ENCODE data around the gene AQP5.

Gene AQP5

DNA sequence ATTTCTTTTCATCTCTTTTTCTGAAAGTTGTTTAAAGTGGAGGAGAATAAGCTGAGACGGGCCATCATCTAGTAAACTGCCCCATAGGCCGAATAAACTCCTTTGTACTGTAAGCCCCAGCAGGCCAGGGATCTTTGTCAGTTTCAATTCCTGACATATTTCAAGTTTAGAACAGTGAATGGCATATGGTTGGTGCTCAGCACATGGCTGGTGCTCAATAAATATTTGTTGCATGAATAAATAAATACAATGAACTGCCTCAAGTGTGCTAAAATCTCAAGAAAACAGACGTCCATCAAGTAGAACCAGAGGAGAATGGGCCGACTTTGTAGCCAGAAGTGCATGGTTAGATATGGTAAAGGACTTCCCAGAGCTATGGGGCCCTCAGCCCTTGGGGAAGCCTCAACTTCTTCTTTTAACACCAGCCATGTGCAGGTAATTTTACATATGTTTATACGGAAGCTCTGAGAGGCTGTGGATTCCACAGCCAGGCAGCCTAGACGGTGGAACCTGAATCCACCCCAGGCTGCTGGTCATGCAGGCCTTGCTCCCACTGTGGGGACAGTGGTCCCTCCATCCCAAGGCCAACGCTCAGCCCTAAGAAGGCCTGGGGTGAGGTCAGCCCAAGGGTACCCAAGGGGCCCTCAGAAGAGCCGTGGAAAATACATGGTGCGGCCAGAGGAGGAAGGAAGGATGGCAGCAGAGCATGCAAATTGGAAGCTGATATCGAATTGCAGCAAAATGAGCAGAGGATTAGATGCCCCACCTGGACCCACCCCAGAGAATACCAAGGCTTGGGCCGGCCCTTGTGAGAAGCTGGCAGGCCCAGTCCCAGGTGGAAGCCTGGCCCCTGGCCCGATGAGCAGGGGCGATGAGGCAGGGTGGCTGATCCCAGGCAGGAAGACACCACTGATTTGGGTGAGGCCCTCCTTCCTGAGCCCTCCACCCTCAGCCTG lies 19.8 kb upstream of the AQP5 start:
- H3K4me1 Mint-ChIP-seq = peaks cover 41% of the 10 kb centered on the region
- H3K27ac Mint-ChIP-seq = peak overlapping the region; percentile 71
- no peak overlapping the region for H3K4me3 Mint-ChIP-seq
- H3K27me3 Mint-ChIP-seq = peaks cover 24% of the 10 kb centered on the region
- peaks cover 1% of the 10 kb centered on the region for H3K36me3 Mint-ChIP-seq
- H3K9me3 Mint-ChIP-seq = no peaks in the 10 kb centered on the region
- no peak for DNase-seq
- CTCF ChIA-PET = interaction anchor here (0.7 to 3.1 kb wide), 4 partner anchors 26 to 170 kb away, joined by 3 to 17 read pairs (median 3); partner anchors contain the start of gene COX14

DNA sequence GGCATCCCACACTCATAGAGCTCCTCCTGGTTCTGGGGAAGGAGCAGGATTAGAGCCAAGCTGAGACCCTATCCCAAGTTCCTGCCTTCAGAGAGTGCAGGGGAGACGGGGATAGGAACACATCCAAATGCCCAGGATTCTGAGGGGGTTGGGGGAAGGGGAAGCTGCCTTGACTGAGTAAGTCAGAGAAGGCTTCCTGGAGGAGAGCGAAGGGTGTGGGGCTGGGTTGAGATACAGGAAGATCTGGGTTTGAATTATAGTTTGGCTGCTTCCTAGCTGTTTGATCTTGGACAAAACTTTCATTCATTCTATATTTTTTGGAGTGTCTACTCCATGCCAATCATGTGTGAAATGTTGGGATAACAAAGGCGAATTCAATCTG lies 19.2 kb upstream of the AQP5 start:
- CTCF ChIA-PET = interaction anchor here (0.7 to 3.1 kb wide), 7 partner anchors 13 to 169 kb away, joined by 3 to 17 read pairs (median 3); partner anchors contain the start of gene COX14

DNA sequence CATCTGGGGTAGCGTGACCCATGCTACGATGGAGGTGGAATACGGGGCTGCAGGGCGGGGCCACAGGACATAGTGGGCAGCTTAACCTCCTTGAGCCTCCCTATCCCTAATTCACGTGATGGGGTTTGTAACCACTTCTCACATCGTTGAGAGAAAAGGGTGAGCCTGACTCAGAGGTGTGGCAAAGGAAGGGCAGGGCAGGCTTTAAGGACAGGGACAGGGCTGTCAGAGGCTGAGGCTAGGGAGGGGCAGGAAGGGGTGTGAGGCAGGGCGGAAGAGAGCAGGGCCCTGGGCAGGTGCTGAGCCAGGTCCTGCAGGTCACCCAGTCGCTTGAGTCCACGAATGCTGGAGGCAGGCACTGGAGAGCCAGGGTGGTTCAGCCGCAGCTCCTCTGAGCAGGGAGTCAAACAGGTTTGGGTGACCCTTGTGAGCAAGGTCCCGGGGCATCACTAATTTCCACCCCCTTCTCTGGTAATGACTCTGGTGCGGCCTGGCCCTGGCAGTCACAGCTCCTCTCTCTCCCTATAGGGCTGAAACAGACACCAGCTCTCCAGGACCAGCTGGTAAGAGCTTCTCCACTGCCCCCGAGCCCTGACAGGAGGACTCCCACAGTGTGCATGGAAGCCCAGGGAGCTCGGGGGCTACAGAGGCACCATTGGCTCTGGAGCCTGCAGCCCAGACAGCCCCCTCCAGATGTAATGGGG lies 18.6 kb upstream of the AQP5 start:
- CTCF ChIA-PET = interaction anchor here (1.0 to 3.1 kb wide), 6 partner anchors 13 to 168 kb away, joined by 3 to 17 read pairs (median 4); partner anchors contain the start of gene COX14

More for the DNA sequence above, 19.2 kb upstream of the AQP5 start:
- H3K4me1 Mint-ChIP-seq = peaks cover 41% of the 10 kb centered on the region
- peak overlapping the region; percentile 15 for H3K27ac Mint-ChIP-seq
- H3K27me3 Mint-ChIP-seq = peaks cover 24% of the 10 kb centered on the region
- peaks cover 1% of the 10 kb centered on the region for H3K36me3 Mint-ChIP-seq
- no peak for DNase-seq
- H3K4me3 Mint-ChIP-seq = no peak overlapping the region
- H3K9me3 Mint-ChIP-seq = no peaks in the 10 kb centered on the region

DNA sequence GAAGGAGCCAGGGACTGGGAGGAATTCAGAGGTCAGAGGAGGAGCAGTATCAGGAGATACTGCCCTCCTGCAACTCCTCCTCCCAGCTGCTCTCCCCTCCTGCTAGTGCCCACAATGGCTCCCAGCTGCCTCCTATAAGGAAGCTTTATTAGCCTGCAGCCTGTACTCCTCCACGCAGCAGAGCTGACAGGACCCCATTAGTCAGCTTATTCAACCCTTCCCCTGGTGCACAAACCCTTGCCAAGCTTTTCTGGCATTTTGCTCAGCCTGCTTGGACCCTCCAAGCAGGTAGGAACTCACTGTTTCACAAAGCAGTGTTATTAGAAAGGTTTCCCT lies 18.1 kb upstream of the AQP5 start:
- CTCF ChIA-PET = interaction anchor here (1.3 to 3.1 kb wide), 4 partner anchors 14 to 112 kb away, joined by 3 to 17 read pairs (median 7); no protein-coding TSS in a partner anchor
- peaks cover 1% of the 10 kb centered on the region for H3K36me3 Mint-ChIP-seq
- no peak overlapping the region for H3K27ac Mint-ChIP-seq
- H3K9me3 Mint-ChIP-seq = no peaks in the 10 kb centered on the region
- peaks cover 41% of the 10 kb centered on the region for H3K4me1 Mint-ChIP-seq
- no peak overlapping the region for H3K4me3 Mint-ChIP-seq
- H3K27me3 Mint-ChIP-seq = peaks cover 30% of the 10 kb centered on the region
- no peak for DNase-seq

More for the DNA sequence above, 18.6 kb upstream of the AQP5 start:
- no peaks in the 10 kb centered on the region for H3K9me3 Mint-ChIP-seq
- peaks cover 1% of the 10 kb centered on the region for H3K36me3 Mint-ChIP-seq
- peak; percentile 50 for DNase-seq
- H3K4me1 Mint-ChIP-seq = peaks cover 41% of the 10 kb centered on the region
- H3K4me3 Mint-ChIP-seq = no peak overlapping the region
- H3K27me3 Mint-ChIP-seq = peaks cover 25% of the 10 kb centered on the region
- H3K27ac Mint-ChIP-seq = peak overlapping the region; percentile 15

DNA sequence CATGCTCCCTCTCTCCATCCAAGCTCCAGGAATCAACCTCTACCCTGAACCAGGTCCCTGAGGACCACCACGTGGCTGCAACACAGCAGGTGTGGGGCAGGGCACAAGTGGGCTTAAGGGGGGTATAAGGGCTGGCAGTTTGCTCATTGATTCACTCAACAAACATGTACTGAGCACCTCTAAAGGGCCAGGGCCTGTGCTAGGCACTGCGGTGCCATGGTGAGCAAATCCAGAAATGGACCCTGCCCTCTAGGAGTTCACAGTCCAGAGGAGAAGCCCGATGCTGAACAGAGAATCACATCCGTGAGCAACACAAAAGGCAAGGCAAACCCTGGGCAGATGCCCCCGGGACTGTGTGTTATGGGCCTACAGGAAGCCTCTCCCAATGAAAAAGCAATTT lies 17.6 kb upstream of the AQP5 start:
- Mint-ChIP-seq H3K27me3 (peaks cover 35% of the 10 kb centered on the region), H3K4me1 (peaks cover 41% of the 10 kb centered on the region), H3K4me3 (no peak overlapping the region), H3K27ac (no peak overlapping the region), H3K9me3 (no peaks in the 10 kb centered on the region), H3K36me3 (peaks cover 1% of the 10 kb centered on the region)
- CTCF ChIA-PET = interaction anchor here (1.6 to 3.1 kb wide), 3 partner anchors 23 to 112 kb away, joined by 5 to 17 read pairs (median 9); no protein-coding TSS in a partner anchor
- DNase-seq = no peak

DNA sequence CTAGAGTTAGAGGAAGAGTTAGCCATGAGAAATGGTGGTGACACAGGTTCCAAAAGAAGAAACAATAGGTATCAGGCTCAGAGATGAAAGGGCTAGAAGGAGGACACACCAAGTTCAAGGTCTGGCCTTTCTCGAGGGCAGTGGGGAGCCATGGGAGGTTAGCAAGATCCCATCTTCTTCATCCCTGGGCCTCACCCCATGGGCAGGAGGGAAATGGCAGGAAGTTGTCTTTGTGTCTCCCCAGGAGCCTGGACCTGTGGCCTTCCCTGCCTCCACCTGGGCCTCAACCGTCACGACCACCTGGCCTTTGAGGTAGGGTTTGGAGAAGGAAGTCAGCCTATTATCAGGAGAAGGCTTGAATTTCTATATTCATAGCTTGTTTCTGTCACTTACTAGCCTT lies 17.0 kb upstream of the AQP5 start:
- peaks cover 41% of the 10 kb centered on the region for H3K4me1 Mint-ChIP-seq
- H3K27me3 Mint-ChIP-seq = peaks cover 38% of the 10 kb centered on the region
- CTCF ChIA-PET = interaction anchor here (1.0 to 2.6 kb wide), 13 partner anchors 10 to 167 kb away, joined by 3 to 24 read pairs (median 6); no protein-coding TSS in a partner anchor
- H3K9me3 Mint-ChIP-seq = no peaks in the 10 kb centered on the region
- no peak overlapping the region for H3K4me3 Mint-ChIP-seq
- no peak overlapping the region for H3K27ac Mint-ChIP-seq
- no peak for DNase-seq
- H3K36me3 Mint-ChIP-seq = peaks cover 1% of the 10 kb centered on the region

DNA sequence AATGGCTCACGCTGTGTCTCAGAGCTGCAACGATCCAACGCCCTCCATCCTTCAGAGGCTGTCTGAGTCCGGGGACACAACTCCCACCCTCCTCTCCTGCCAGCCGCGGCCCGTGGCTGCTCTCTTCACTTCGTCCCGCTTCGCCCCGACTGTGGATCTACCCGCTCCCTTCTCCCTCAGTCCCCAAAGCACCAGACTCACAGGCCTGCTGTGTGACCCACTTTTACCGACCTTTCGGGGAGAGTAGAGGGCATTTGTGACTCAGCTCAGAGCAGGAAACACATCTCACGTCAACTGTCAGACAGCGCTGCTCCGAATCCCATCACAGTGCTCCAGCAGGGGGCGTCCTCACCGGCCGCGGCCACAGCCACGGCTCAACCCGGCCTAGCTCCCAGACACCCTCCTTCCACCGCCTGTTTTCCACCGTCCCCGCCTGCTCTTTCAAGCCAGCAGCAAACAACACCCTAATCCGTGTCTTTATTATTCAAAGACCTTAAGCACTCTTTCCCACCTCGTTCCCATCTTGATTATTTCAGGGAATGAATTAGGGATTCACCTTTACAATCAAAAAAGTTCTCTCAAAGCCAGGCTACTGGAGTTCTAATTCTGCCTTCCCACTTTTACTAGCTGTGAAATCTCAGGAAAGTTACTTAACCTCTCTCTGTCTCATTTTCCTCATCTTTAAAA lies 16.1 kb upstream of the AQP5 start:
- H3K27ac Mint-ChIP-seq = peak overlapping the region; percentile 87
- H3K9me3 Mint-ChIP-seq = no peaks in the 10 kb centered on the region
- peaks cover 36% of the 10 kb centered on the region for H3K27me3 Mint-ChIP-seq
- peaks cover 1% of the 10 kb centered on the region for H3K36me3 Mint-ChIP-seq
- H3K4me3 Mint-ChIP-seq = peak overlapping the region; percentile 74
- CTCF ChIA-PET = interaction anchor here (0.6 to 2.6 kb wide), 29 partner anchors 8 to 340 kb away, joined by 3 to 24 read pairs (median 5); partner anchors contain the start of gene FAM186B
- peaks cover 41% of the 10 kb centered on the region for H3K4me1 Mint-ChIP-seq
- peak; percentile 87 for DNase-seq

DNA sequence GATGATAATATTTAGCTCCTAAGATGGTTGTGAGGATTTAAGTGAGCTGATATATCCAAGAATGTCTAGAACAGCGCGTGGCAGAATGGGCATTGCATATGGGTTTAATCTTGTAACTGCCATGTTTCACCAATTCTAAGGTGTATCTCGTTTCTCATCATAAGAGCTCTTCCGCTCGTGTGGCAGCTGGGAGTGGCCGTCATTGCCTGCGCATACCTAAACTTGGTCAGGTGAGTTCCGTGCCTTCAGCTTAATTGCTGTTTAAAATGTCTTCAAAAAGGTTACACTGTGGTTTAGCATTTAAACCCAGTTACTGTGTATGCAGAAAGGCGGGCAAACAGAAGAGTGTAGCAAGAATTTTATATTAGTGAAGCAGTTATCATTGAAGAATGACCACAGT lies 15.6 kb upstream of the AQP5 start:
- CTCF ChIA-PET = interaction anchor here (0.7 to 2.6 kb wide), 21 partner anchors 9 to 341 kb away, joined by 3 to 24 read pairs (median 6); partner anchors contain the start of gene FAM186B
- Mint-ChIP-seq H3K4me3 (no peak overlapping the region), H3K9me3 (no peaks in the 10 kb centered on the region), H3K36me3 (peaks cover 1% of the 10 kb centered on the region), H3K27me3 (peaks cover 38% of the 10 kb centered on the region), H3K27ac (no peak overlapping the region), H3K4me1 (peaks cover 41% of the 10 kb centered on the region)
- DNase-seq = no peak

DNA sequence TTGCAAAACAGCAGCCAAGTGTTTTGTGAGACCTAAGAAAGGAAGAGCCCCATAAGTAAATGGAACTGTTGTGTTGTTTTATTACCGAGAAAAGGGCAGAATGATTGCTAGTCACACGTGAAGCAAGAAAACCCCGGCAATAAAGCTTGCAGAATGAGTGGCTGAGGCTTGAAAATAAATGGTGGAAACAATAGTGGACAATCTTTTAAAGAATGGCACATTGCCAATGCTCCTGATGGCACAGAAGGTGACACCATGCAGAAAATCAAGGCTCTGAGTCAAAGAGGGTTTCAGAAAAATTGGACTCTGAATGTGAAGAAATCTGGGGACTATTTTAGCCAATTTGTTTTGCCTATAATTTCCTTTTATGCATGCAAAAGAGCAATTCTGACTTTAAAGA lies 15.2 kb upstream of the AQP5 start:
- Mint-ChIP-seq H3K27ac (no peak overlapping the region), H3K4me3 (no peak overlapping the region)

DNA sequence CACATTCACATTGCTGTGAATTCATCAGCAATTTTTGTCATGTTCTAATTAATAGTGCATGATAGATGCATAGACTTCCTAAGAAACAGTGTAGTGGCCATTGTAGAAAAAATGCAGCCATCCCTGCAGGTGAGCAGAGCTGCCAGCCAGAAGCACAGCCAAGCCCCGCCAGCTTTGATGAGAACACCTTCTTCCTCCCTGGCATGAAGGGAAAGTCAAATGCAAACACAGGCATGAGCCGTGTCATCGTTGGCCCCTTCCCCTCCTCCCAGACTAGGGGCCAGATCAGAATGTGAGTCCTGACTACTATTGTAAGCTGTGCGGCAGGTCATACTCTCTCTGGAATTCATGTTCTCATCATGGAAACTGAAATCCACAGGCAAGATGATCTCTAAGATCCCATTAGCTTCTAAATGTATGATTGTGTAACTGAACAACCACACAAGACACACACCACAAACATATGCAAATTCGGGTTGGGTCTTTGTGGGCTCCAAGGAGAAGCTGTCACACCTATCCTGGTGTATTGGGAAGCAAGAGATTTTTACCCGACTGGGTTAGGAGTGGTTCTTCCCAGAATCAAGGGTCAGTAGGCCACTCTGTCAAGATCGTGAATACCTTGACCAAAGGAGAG lies 14.0 kb upstream of the AQP5 start:
- Mint-ChIP-seq H3K27ac (no peak overlapping the region), H3K4me1 (peaks cover 34% of the 10 kb centered on the region), H3K27me3 (peaks cover 52% of the 10 kb centered on the region), H3K9me3 (no peaks in the 10 kb centered on the region), H3K4me3 (no peak overlapping the region), H3K36me3 (peaks cover 1% of the 10 kb centered on the region)
- no peak for DNase-seq
- CTCF ChIA-PET = interaction anchor here (0.7 to 2.5 kb wide), 4 partner anchors 11 to 442 kb away, joined by 3 to 10 read pairs (median 4); no protein-coding TSS in a partner anchor

More for the DNA sequence above, 15.2 kb upstream of the AQP5 start:
- CTCF ChIA-PET = interaction anchor here (0.7 to 2.6 kb wide), 18 partner anchors 8 to 341 kb away, joined by 3 to 24 read pairs (median 6); partner anchors contain the start of gene FAM186B
- Mint-ChIP-seq H3K4me1 (peaks cover 41% of the 10 kb centered on the region), H3K36me3 (peaks cover 1% of the 10 kb centered on the region), H3K9me3 (no peaks in the 10 kb centered on the region), H3K27me3 (peaks cover 42% of the 10 kb centered on the region)
- no peak for DNase-seq

DNA sequence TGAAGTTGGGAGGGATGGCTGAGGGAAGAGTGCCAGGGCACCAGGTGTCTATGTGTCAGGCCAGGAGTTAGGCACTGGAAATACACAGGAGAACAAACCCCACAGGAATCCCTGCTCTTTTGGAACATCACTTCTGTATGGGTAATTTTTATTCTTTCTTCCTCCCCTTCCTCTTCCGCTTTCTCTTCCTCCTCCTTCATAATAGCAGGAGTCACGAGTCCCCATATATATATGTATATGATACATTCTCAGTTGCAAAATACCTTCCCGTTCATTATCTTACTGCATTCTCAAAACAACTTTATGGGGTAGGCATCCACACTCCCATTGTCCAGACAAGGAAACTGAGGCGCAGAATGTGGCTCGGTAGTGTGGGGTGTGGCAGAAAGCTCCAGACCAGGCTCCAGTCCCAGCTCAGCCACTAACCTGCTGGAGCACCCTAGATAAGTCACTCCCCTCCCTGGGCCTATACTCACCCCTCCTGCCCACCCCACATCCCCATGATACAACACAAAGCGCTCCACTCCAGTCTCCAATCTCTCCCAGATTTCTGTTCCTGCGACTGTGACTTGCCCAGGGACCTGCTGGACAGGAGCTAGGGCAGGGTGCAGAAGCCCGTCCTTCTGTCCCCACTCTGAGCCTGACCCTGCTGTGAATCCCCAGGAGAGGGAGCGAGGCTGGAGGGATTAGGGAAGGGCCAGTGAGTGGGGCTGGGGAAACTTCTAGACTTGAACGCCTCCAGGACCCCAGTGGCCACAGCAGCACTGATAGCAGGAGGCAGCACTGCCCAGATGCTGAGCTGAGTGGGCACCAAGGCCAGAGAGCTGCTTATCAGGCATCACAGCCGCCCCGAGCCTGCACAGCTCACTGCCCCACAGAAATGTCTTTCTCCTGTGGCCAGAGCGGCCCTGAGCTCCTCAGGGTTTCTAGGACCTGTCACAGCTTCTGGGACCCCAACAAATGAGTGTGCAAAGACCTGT lies 12.5 kb upstream of the AQP5 start:
- H3K9me3 Mint-ChIP-seq = no peaks in the 10 kb centered on the region
- peaks cover 21% of the 10 kb centered on the region for H3K4me1 Mint-ChIP-seq
- no peak overlapping the region for H3K27ac Mint-ChIP-seq
- DNase-seq = peak; percentile 4
- H3K27me3 Mint-ChIP-seq = peaks cover 61% of the 10 kb centered on the region
- CTCF ChIA-PET = interaction anchor here (1.4 to 1.7 kb wide), 2 partner anchors 18 to 122 kb away, joined by 3 to 4 read pairs; no protein-coding TSS in a partner anchor
- peaks cover 1% of the 10 kb centered on the region for H3K36me3 Mint-ChIP-seq
- no peak overlapping the region for H3K4me3 Mint-ChIP-seq

DNA sequence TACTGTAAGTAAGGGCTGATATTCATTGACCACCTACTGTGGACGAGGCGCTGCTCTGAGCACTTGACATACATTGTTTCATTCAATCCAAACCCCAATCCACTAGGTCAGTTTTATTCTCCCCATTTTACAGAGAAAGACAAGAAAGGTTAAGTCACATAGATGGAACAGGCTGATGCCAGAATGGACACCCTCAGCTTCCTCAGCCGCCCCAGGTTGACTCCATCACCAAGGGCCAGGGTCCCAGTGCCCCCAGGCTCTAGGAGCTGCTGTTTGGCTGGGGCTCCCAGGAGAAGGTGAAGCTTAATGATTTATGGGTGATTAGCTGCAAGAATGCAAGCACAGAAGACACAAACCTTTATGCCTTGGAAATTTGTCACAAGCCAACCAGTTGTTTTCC lies 11.8 kb upstream of the AQP5 start:
- H3K4me1 Mint-ChIP-seq = peaks cover 16% of the 10 kb centered on the region
- H3K4me3 Mint-ChIP-seq = no peak overlapping the region
- peaks cover 1% of the 10 kb centered on the region for H3K36me3 Mint-ChIP-seq
- DNase-seq = no peak
- CTCF ChIA-PET = interaction anchor here (1.4 kb wide), 1 partner anchor 121 kb away, joined by 3 read pairs; no protein-coding TSS in a partner anchor
- no peak overlapping the region for H3K27ac Mint-ChIP-seq
- H3K27me3 Mint-ChIP-seq = peaks cover 68% of the 10 kb centered on the region
- H3K9me3 Mint-ChIP-seq = no peaks in the 10 kb centered on the region

All from activated naive CD4-positive, alpha-beta T cell treated with anti-CD3 and anti-CD28 coated beads, Interleukin-2, amount 10 ng/mL, durations not matched to agents 7 days and 5 days (primary cell).